Measurements from ENCODE around the gene TUBB4A. TPM values are rescaled to one million over a fixed set of nuclear protein-coding genes. Genes with fewer than 3 reads are reported as not detected.

Gene TUBB4A
- polyA plus RNA-seq, 1 donor = 7.3 TPM

DNA sequence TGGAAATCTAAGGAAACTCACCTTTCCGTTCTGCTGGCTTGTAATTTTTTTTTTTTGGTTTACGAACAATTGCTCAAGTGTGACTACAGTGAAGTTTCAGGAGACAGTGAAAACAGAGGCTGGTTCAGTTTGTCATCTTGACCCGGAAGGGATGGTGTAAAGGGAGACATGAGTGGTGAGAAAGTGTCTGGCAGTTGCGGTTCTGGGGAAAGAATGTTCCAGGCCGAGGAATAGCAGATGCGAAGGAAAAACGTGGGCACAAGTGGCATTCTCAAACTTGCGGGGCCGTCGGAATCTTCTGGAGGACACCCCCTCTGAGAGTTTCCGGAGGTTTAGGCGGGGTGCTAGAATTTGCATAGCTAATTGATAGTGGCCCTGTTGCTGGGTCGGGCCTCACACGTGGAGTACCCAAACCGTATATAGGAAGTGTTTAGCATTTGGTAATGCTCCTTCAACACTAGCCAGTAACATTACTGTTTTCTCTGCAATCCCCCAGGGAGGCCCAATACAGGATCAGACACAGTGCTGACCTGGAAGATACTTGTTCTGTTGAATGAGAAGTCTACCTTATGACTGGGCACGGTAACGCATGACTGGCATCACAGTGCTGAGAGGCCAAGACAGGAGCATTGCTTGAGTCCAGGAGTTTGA lies 25.9 kb upstream of the TUBB4A start:
- Histone ChIP-seq H3K27me3 (ENCODE audit: control insufficient read depth, insufficient read depth, low read length) (peaks cover 30% of the 10 kb centered on the region), H3K27ac (ENCODE audit: low read length) (no peak overlapping the region), H3K4me3 (ENCODE audit: low read length) (no peak overlapping the region), H3K36me3 (ENCODE audit: control insufficient read depth, insufficient read depth, low read length) (no peaks in the 10 kb centered on the region), H3K4me1 (ENCODE audit: control insufficient read depth, insufficient read depth, low read length) (peaks cover 11% of the 10 kb centered on the region), H3K9me3 (ENCODE audit: control insufficient read depth, low read depth, low read length) (peaks cover 4% of the 10 kb centered on the region)
- 63% methylated on average over 3 of the region's 17 CpGs for WGBS (ENCODE audit: insufficient coverage, low lambda C conversion rate)
- DNase-seq = no peak

DNA sequence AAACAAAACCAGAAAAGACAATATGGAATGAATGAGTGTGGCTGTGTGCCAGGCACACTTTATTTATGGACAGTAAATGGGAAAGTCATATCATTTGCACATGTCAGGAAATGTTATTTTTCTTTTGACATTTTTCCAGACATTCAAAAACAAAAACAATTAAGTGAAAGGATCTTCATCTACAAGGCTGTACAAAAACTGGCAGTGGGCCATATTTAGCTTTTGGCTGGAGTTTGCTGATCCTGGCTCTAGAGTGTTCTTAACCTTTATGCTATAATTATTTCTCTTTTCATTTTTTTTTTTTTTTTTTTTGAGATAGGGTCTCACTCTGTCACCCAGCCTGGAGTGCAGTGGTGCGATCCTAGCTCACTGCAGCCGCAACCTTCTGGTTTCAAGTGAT lies 22.2 kb upstream of the TUBB4A start:
- Histone ChIP-seq H3K27me3 (ENCODE audit: control insufficient read depth, insufficient read depth, low read length) (no peaks in the 10 kb centered on the region), H3K9me3 (ENCODE audit: control insufficient read depth, low read depth, low read length) (no peaks in the 10 kb centered on the region), H3K4me3 (ENCODE audit: low read length) (no peak overlapping the region), H3K27ac (ENCODE audit: low read length) (no peak overlapping the region), H3K36me3 (ENCODE audit: control insufficient read depth, insufficient read depth, low read length) (no peaks in the 10 kb centered on the region), H3K4me1 (ENCODE audit: control insufficient read depth, insufficient read depth, low read length) (no peaks in the 10 kb centered on the region)
- DNase-seq = no peak
- no CpG with 5 or more reads among the region's 2 CpGs for WGBS (ENCODE audit: insufficient coverage, low lambda C conversion rate)

DNA sequence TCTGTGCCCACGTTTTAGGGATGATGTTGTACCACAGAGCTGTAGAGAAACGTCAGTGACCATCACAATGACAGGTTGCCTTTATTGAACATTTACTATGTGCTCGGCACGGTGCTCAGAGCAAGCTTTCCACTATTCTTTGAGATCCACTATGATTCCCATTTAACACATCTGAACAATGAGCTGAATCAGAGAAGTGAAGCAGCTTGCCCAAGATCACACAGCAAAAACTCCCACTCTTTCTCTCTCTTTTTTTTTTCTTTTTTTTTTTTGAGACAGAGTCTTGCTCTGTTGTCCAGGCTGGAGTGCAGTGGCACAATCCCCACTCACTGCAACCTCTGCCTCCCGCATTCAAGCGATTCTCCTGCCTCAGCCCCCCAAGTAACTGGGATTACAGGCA lies 20.6 kb upstream of the TUBB4A start:
- no peaks in the 10 kb centered on the region for H3K36me3 ChIP-seq (ENCODE audit: control insufficient read depth, insufficient read depth, low read length)
- H3K4me3 ChIP-seq (ENCODE audit: low read length) = no peak overlapping the region
- no peaks in the 10 kb centered on the region for H3K9me3 ChIP-seq (ENCODE audit: control insufficient read depth, low read depth, low read length)
- DNase-seq = no peak
- no peak overlapping the region for H3K27ac ChIP-seq (ENCODE audit: low read length)
- no peaks in the 10 kb centered on the region for H3K27me3 ChIP-seq (ENCODE audit: control insufficient read depth, insufficient read depth, low read length)
- WGBS (ENCODE audit: insufficient coverage, low lambda C conversion rate) = no CpG with 5 or more reads among the region's 6 CpGs
- no peaks in the 10 kb centered on the region for H3K4me1 ChIP-seq (ENCODE audit: control insufficient read depth, insufficient read depth, low read length)

DNA sequence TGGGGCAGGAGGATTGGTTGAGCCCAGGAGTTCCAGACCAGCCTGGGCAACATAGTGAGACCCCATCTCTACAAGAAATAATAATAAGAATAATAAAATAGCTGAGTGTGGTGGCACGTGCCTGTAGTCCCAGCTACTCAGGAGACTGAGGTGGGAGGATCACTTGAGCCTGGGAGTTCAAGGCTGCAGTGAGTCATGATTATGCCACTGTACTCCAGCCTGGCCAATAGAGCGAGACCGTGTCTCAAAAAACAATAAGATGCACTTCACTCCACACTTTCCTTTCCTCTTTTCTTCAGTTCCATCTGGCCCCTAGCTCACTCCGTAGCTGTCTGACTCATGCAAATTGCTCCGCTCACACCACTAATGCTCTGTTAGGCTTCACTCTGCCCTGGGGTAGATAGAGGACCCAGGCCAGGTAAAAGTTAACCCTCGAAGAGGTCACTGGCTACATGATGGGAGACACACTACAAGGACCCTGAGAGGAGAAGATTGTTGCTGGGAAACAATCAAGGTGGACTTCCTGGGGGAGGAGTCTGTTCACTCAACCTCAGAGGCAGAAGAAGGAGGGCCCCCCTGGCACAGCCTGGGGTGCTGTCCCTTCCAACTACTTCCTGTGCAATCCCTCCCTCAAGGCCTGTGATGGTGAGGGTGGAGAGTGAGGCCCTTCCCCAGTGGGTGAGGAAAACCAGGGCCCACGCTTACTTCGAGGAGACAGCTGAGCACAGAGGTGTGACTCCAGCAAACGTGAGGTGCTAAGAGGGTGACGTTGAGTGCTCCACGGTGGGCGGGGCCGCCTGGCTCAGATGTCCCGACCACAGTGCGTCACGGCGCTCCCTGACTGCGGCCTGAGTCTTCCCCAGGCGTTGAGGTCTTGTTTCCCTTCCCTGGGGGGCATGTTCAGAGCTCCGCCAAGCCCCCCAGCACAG lies 19.9 kb upstream of the TUBB4A start:
- Histone ChIP-seq H3K36me3 (ENCODE audit: control insufficient read depth, insufficient read depth, low read length) (no peaks in the 10 kb centered on the region), H3K9me3 (ENCODE audit: control insufficient read depth, low read depth, low read length) (no peaks in the 10 kb centered on the region), H3K4me3 (ENCODE audit: low read length) (no peak overlapping the region), H3K27ac (ENCODE audit: low read length) (no peak overlapping the region), H3K27me3 (ENCODE audit: control insufficient read depth, insufficient read depth, low read length) (no peaks in the 10 kb centered on the region), H3K4me1 (ENCODE audit: control insufficient read depth, insufficient read depth, low read length) (peaks cover 3% of the 10 kb centered on the region)
- no peak for DNase-seq
- no CpG with 5 or more reads among the region's 20 CpGs for WGBS (ENCODE audit: insufficient coverage, low lambda C conversion rate)

DNA sequence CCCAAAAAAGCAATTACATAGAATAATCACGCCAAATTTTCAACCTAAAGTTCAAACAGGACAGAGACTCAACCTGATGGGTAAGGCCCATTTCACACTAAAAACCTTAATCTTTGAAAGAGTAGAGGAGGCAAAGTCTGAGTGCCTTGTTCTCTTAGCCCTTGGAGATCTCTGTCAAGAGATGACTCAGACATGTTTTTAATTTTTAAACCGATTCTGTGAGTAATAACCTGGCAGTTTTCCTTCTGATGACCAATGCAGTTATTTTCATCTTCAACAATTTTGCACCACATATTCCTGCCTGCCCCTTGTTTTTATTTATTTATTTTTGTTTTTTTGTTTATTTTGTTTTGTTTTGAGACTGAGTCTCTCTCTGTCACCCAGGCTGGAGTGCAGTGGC lies 17.2 kb upstream of the TUBB4A start:
- Histone ChIP-seq H3K27me3 (ENCODE audit: control insufficient read depth, insufficient read depth, low read length) (no peaks in the 10 kb centered on the region), H3K4me1 (ENCODE audit: control insufficient read depth, insufficient read depth, low read length) (peaks cover 4% of the 10 kb centered on the region), H3K36me3 (ENCODE audit: control insufficient read depth, insufficient read depth, low read length) (no peaks in the 10 kb centered on the region), H3K9me3 (ENCODE audit: control insufficient read depth, low read depth, low read length) (peaks cover 2% of the 10 kb centered on the region), H3K27ac (ENCODE audit: low read length) (no peak overlapping the region), H3K4me3 (ENCODE audit: low read length) (no peak overlapping the region)
- WGBS (ENCODE audit: insufficient coverage, low lambda C conversion rate) = no CpG with 5 or more reads among the region's 2 CpGs
- DNase-seq = peak in 1 of 2 donors; percentile 32

DNA sequence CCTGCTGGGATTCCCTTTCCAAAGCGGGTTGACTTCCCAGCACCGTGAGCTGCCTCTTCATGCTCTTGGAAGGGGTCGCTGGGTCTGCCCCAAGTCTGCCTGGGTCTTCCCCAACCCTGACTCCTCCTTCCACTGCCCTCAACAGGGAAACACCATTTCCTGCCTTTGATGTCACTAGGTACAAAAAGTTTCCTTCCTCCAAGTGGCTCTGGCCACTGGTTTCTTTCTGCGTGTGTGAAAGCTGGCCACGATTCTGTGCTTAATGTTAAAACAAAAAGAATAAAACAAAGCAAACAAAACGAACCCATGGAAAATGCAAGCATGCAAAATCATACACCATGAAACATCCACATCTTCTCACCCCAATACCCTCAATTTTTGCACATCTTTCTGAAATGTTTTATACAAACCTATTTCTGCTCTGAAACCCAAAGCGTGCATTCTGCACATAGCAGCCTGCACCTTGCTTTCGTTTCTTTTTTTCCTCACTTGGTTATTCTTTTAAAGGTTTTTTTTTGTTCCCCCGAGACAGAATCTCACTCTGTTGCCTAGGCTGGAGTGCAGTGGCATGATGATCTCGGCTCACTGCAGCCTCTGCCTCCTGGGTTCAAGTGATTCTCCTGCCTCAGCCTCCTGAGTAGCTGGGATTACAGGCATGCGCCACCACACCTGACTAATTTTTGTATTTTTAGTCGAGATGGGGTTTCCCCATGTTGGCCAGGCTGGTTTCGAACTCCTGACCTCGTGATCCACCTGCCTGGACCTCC lies 16.2 kb upstream of the TUBB4A start:
- Histone ChIP-seq H3K4me3 (ENCODE audit: low read length) (no peak overlapping the region), H3K27ac (ENCODE audit: low read length) (no peak overlapping the region), H3K9me3 (ENCODE audit: control insufficient read depth, low read depth, low read length) (peaks cover 2% of the 10 kb centered on the region), H3K36me3 (ENCODE audit: control insufficient read depth, insufficient read depth, low read length) (no peaks in the 10 kb centered on the region), H3K27me3 (ENCODE audit: control insufficient read depth, insufficient read depth, low read length) (no peaks in the 10 kb centered on the region), H3K4me1 (ENCODE audit: control insufficient read depth, insufficient read depth, low read length) (peaks cover 4% of the 10 kb centered on the region)
- no peak for DNase-seq
- WGBS (ENCODE audit: insufficient coverage, low lambda C conversion rate) = 73% methylated on average over 2 of the region's 14 CpGs

DNA sequence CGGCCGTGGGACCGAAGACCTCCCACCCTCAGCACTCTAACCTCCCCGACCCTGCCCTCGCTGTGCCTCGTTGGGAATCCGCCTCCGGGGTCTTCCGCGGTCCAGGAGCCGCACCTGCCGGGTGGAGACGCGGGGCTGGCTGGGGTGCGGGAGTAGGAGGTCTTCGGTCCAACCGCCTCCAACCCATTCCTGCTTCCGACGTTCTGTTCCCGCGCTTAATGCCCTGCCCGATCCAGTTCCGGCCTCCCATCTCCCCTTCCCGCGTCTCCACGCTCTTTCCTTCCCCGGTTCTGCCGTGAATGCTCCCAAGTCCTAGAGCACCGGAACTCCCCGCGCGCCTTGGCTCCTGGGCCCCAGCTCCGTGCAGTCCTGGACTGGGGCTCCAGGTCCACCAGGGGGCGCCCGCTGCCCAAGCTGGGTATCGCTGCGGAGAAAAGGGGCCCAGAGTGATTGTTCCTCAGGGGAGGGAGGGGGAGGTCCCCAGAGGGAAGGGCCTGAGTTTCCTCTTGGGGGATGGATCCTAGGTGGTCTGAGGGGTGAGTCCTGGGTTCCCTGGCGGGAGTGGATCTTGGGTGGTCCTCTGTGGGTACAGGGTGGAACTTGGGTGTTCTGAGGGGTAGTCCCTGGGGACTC lies 14.7 kb upstream of the TUBB4A start:
- H3K27me3 ChIP-seq (ENCODE audit: control insufficient read depth, insufficient read depth, low read length) = no peaks in the 10 kb centered on the region
- peak overlapping the region; percentile 59 for H3K4me3 ChIP-seq (ENCODE audit: low read length)
- H3K4me1 ChIP-seq (ENCODE audit: control insufficient read depth, insufficient read depth, low read length) = peaks cover 4% of the 10 kb centered on the region
- no peaks in the 10 kb centered on the region for H3K36me3 ChIP-seq (ENCODE audit: control insufficient read depth, insufficient read depth, low read length)
- H3K27ac ChIP-seq (ENCODE audit: low read length) = peak overlapping the region; percentile 45
- peaks cover 2% of the 10 kb centered on the region for H3K9me3 ChIP-seq (ENCODE audit: control insufficient read depth, low read depth, low read length)
- peak; percentile 82 to 83 for DNase-seq
- WGBS (ENCODE audit: insufficient coverage, low lambda C conversion rate) = no CpG with 5 or more reads among the region's 38 CpGs

DNA sequence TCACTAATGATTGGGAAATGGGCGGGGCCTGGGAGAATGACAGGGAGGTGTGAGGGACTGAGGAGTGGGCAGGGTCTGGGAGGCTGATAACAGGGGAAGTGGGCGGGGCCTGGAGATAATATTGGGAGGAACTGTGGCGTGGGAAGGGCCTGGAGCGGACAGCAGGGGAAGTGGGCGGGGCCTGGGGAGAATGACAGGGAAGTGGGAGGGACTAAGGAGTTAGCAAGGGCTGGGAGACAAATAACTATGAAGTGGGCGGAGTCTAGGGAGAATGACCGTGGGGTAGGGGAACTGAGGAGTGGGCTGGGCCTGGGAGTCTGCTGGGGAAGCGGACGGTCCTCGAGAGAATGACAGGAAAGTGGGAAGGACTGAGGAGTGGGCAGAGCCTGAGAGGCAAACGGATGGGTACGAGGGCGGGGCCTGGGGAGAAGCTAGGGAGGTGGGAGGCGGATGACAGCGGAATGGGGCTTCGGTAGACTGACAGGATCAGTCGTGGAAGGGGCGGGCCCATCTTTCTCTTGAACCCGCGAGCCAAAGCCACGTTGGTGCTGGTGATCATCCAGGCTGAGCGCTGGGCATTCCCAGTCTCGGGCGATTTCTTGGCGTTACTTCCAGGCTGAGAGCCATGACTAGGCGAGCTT lies 14.0 kb upstream of the TUBB4A start:
- H3K36me3 ChIP-seq (ENCODE audit: control insufficient read depth, insufficient read depth, low read length) = no peaks in the 10 kb centered on the region
- H3K27ac ChIP-seq (ENCODE audit: low read length) = peak overlapping the region; percentile 45
- H3K4me3 ChIP-seq (ENCODE audit: low read length) = peak overlapping the region; percentile 59
- DNase-seq = peak; percentile 91 to 96
- H3K27me3 ChIP-seq (ENCODE audit: control insufficient read depth, insufficient read depth, low read length) = no peaks in the 10 kb centered on the region
- peaks cover 2% of the 10 kb centered on the region for H3K9me3 ChIP-seq (ENCODE audit: control insufficient read depth, low read depth, low read length)
- WGBS (ENCODE audit: insufficient coverage, low lambda C conversion rate) = 0% methylated on average over 2 of the region's 26 CpGs
- peaks cover 4% of the 10 kb centered on the region for H3K4me1 ChIP-seq (ENCODE audit: control insufficient read depth, insufficient read depth, low read length)

DNA sequence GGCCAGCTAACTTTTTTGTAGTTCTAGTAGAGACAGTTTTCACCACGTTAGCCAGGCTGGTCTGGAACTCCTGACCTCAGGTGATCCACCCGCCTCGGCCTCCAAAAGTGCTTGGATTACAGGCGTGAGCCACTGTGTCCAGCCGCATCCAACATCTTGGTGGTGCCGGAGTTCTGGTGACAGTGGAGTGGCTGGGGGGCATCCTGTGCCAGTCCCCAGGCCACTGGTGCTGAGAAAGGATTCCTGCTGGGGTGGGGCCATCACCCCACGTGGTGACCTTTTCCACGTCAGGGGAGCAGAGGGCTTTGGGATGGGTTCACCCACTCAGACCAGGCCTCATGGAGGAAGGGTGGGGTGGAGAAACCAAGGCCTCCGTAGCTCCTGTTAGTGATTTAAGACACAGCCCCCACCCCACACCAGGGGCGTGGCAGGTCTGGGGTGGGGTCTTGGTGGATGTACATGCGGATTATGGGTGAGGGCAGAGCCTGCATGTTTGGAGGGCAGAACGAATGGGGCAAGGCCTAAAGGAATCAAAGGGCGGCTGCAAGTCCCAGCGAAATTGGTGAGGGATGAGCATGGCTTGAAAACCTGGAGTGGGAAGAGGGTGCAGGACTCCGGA lies 12.9 kb upstream of the TUBB4A start:
- WGBS (ENCODE audit: insufficient coverage, low lambda C conversion rate) = 96% methylated on average over 5 of the region's 15 CpGs
- H3K36me3 ChIP-seq (ENCODE audit: control insufficient read depth, insufficient read depth, low read length) = no peaks in the 10 kb centered on the region

More for the DNA sequence above, 12.9 kb upstream of the TUBB4A start:
- no peak overlapping the region for H3K4me3 ChIP-seq (ENCODE audit: low read length)
- no peak for DNase-seq
- H3K27ac ChIP-seq (ENCODE audit: low read length) = no peak overlapping the region
- H3K9me3 ChIP-seq (ENCODE audit: control insufficient read depth, low read depth, low read length) = peaks cover 2% of the 10 kb centered on the region
- H3K27me3 ChIP-seq (ENCODE audit: control insufficient read depth, insufficient read depth, low read length) = no peaks in the 10 kb centered on the region
- peaks cover 4% of the 10 kb centered on the region for H3K4me1 ChIP-seq (ENCODE audit: control insufficient read depth, insufficient read depth, low read length)

All from large intestine (tissue), 3 donors.